Measurements from ENCODE around the gene GLRX. TPM values are rescaled to one million over a fixed set of nuclear protein-coding genes. Genes with fewer than 3 reads are reported as not detected.
"Not testable (repeated sequence)": the region's sequence is repeated elsewhere in the genome, so short reads cannot be mapped to it uniquely, and the experiment has no call there.

The GLRX gene
- total and polyA plus RNA-seq, 4 experiments from 2014 or later: 73.9 to 207 (median 140) TPM

DNA sequence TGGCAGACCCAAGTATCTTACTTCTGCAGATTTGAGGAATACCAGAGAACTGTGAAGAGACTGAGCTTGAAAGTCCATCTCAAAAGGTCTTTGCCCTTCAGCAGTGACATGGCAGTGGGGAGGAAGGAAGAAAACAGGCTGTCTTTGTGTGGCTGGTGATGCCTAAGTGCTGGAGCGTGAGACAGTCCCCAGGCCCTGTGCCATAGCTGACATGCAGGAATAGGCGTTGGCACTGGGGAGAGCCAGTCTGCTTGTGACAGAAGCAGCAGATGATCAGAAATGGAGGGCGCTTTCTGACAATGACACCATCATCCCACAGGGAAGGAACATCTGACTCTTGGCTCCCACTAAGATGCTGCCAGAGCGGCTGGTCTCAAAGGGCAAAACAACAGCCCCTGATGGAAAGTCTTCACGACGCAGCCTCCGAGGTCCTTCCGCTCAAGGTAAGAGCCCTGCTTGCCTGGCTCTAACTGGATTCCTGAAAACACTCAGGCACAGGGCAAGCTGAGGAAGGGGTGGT, 15.5 kb upstream of the GLRX start:
- intact Hi-C loops (cut with micrococcal nuclease): no loop called here
- no peak for DNase-seq
- H3K27me3 Mint-ChIP-seq: no peaks in the 10 kb centered on the region
- POLR2A ChIA-PET (ENCODE audit: partially characterized antibody): interaction anchor here (1.3 to 9.4 kb wide), 3 partner anchors 18 to 191 kb away, joined by 4 to 273 read pairs (median 92); partner anchors contain the start of genes GLRX and RFESD
- no peak overlapping the region for H3K4me3 Mint-ChIP-seq
- no peaks in the 10 kb centered on the region for H3K27me3 ChIP-seq (ENCODE audit: insufficient read depth, low read length)
- peaks cover 36% of the 10 kb centered on the region for H3K4me1 ChIP-seq (ENCODE audit: insufficient read depth, low read length)
- H3K9me3 ChIP-seq (ENCODE audit: control insufficient read depth in 1 of 2, low read length in 2 of 2): no peaks in the 10 kb centered on the region
- H3K4me1 Mint-ChIP-seq: peaks cover 28 to 62% (median 45%) of the 10 kb centered on the region in 4 donors
- H3K36me3 ChIP-seq (ENCODE audit: insufficient read depth, low read length): no peaks in the 10 kb centered on the region
- no peaks in the 10 kb centered on the region for H3K36me3 Mint-ChIP-seq
- CTCF ChIA-PET (ENCODE audit: partially characterized antibody): interaction anchor here (0.7 to 24.1 kb wide), 11 partner anchors 8 to 193 kb away, joined by 3 to 902 read pairs (median 6); partner anchors contain the start of genes GLRX and RFESD
- H3K9me3 Mint-ChIP-seq: no peaks in the 10 kb centered on the region
- H3K27ac ChIP-seq (ENCODE audit: low read depth, low read length): no peak overlapping the region
- H3K4me3 ChIP-seq (ENCODE audit: low read length in 2 of 2): no peak overlapping the region
- peak overlapping the region in 5 of 7 donors; percentile 0 to 95 (median 56) for H3K27ac Mint-ChIP-seq

DNA sequence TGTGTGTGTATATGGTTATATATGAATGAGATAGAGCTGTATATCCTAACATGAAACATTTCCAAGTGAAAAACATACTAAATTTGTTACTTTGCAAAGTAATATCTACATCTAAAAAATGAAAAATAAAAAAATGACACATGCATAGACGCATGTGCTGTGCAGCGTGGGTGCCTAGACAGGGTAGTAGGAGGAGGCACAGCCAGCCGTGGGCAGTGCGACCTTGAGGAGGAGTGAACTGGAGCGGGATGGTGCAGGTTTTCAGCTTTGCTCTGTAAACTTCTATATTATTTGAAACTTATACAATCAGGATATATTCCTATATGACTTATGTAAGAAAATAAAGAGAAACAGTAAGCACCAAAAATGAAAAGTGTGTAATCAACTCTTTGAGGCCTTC, 15.0 kb upstream of the GLRX start:
- Histone ChIP-seq H3K27ac (ENCODE audit: low read depth, low read length) (no peak overlapping the region), H3K9me3 (ENCODE audit: control insufficient read depth in 1 of 2, low read length in 2 of 2) (no peaks in the 10 kb centered on the region), H3K27me3 (ENCODE audit: insufficient read depth, low read length) (no peaks in the 10 kb centered on the region), H3K4me3 (ENCODE audit: low read length in 2 of 2) (no peak overlapping the region), H3K4me1 (ENCODE audit: insufficient read depth, low read length) (peaks cover 36% of the 10 kb centered on the region), H3K36me3 (ENCODE audit: insufficient read depth, low read length) (no peaks in the 10 kb centered on the region)
- ChIA-PET CTCF (ENCODE audit: partially characterized antibody) (interaction anchor here (0.7 to 24.1 kb wide), 10 partner anchors 9 to 192 kb away, joined by 3 to 902 read pairs (median 6); partner anchors contain the start of gene GLRX), POLR2A (ENCODE audit: partially characterized antibody) (interaction anchor here (1.3 to 9.4 kb wide), 3 partner anchors 17 to 190 kb away, joined by 4 to 273 read pairs (median 92); partner anchors contain the start of genes GLRX and RFESD)
- Mint-ChIP-seq H3K4me3 (no peak overlapping the region), H3K4me1 (peaks cover 27 to 62% (median 45%) of the 10 kb centered on the region in 4 donors), H3K9me3 (no peaks in the 10 kb centered on the region), H3K27ac (peak overlapping the region; percentile 0 to 95 (median 62)), H3K27me3 (no peaks in the 10 kb centered on the region), H3K36me3 (no peaks in the 10 kb centered on the region)
- DNase-seq: no peak
- intact Hi-C loops (cut with micrococcal nuclease): no loop called here

DNA sequence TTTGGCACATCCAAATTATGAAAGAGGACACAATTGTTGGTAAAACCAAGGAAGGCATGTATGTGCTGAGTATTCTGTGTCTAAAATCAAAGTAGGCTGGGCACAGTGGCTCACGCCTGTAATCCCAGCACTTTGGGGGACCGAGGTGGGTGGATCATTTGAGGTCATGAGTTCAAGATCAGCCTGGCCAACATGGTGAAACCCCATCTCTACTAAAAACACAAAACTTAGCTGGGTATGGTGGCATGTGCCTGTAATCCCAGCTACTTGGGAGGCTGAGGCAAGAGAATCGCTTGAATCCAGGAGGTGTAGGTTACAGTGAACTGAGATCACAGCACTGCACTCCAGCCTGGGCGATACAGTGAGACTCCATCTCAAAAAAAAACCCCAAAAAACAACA, 14.4 kb upstream of the GLRX start:
- H3K4me3 Mint-ChIP-seq: peak overlapping the region in 6 of 8 donors; percentile 52 to 98 (median 88)
- peak overlapping the region in 6 of 7 donors; percentile 78 to 95 (median 90) for H3K27ac Mint-ChIP-seq
- H3K4me3 ChIP-seq (ENCODE audit: low read length in 2 of 2); intact Hi-C loops (cut with micrococcal nuclease); H3K9me3 ChIP-seq (ENCODE audit: control insufficient read depth in 1 of 2, low read length in 2 of 2); H3K36me3 Mint-ChIP-seq; H3K27me3 Mint-ChIP-seq; H3K36me3 ChIP-seq (ENCODE audit: insufficient read depth, low read length); H3K9me3 Mint-ChIP-seq; H3K27me3 ChIP-seq (ENCODE audit: insufficient read depth, low read length); DNase-seq: not testable (repeated sequence)
- CTCF ChIA-PET (ENCODE audit: partially characterized antibody): interaction anchor here (0.9 to 24.1 kb wide), 10 partner anchors 10 to 498 kb away, joined by 3 to 902 read pairs (median 6); partner anchors contain the start of gene GLRX
- peaks cover 27 to 62% (median 46%) of the 10 kb centered on the region in 4 donors for H3K4me1 Mint-ChIP-seq
- Histone ChIP-seq H3K4me1 (ENCODE audit: insufficient read depth, low read length) (peaks cover 39% of the 10 kb centered on the region), H3K27ac (ENCODE audit: low read depth, low read length) (peak overlapping the region; percentile 5)
- POLR2A ChIA-PET (ENCODE audit: partially characterized antibody): interaction anchor here (0.9 to 9.4 kb wide), 5 partner anchors 9 to 125 kb away, joined by 3 to 273 read pairs (median 25); partner anchors contain the start of genes ELL2 and GLRX

DNA sequence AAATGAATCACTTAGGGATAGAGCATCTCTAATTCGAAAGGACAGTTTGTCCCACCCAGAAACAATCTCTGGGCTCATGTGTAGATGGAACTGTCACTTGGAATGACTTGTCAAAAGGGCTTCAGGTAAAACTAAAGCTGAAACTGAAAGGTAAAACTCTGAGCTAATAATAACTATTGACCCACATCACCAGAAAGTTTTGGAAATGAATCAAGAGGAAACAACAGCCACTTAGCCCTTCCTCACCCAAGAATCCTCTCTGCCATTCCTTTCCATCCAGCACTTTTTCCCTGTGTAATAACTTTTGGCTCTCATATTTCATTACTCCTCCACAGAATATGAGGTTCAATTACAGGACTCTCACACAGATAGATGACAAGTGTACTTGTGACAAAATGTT, 14.0 kb upstream of the GLRX start:
- Mint-ChIP-seq H3K9me3 (no peaks in the 10 kb centered on the region), H3K4me3 (peak overlapping the region; percentile 82 to 98 (median 89)), H3K27ac (peak overlapping the region; percentile 78 to 97 (median 92)), H3K36me3 (no peaks in the 10 kb centered on the region), H3K4me1 (peaks cover 27 to 67% (median 49%) of the 10 kb centered on the region in 4 donors), H3K27me3 (no peaks in the 10 kb centered on the region)
- Histone ChIP-seq H3K4me1 (ENCODE audit: insufficient read depth, low read length) (peaks cover 39% of the 10 kb centered on the region), H3K9me3 (ENCODE audit: control insufficient read depth in 1 of 2, low read length in 2 of 2) (no peaks in the 10 kb centered on the region), H3K27me3 (ENCODE audit: insufficient read depth, low read length) (no peaks in the 10 kb centered on the region), H3K36me3 (ENCODE audit: insufficient read depth, low read length) (no peaks in the 10 kb centered on the region), H3K27ac (ENCODE audit: low read depth, low read length) (peak overlapping the region; percentile 77), H3K4me3 (ENCODE audit: low read length in 2 of 2) (no peak overlapping the region)
- POLR2A ChIA-PET (ENCODE audit: partially characterized antibody): interaction anchor here (0.9 to 9.4 kb wide), 7 partner anchors 8 to 215 kb away, joined by 3 to 273 read pairs (median 7); partner anchors contain the start of genes ELL2, GLRX and RFESD
- DNase-seq: no peak
- CTCF ChIA-PET (ENCODE audit: partially characterized antibody): interaction anchor here (0.9 to 24.1 kb wide), 9 partner anchors 10 to 499 kb away, joined by 3 to 902 read pairs (median 6); partner anchors contain the start of gene GLRX
- intact Hi-C loops (cut with micrococcal nuclease): no loop called here

DNA sequence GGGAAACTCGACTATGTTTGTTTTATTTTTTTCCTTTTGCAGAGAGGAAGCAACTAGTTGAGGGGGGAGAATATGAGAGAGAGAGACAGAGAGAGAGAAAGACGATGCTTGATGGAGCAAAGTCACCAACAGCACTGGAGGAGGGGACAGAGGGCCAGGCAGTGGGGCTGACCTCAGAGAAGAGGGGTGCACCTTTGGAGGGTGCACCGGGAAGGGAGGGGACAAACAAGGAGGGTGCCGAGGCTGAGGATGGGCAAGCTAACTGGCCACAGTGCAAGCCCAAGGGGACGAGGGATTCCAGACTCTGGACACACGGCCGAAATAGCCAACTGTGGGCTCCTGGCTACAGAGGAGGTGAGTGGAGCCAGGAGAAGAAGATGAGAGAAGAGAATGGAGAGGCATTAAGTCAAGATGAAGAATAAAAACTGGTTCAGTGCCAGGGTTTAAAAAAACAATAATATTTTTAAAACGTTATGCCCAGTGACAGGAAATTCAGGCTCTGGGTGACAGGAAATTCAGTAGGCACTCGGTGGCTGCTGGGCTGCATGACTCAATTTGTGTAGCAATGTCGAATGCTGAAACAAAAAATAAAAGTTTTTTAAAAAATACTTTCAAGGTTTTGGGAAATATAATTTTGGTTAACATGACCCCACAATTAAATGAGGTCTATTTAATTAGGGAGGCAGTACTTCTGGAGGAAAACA, 13.3 kb upstream of the GLRX start:
- Mint-ChIP-seq H3K4me3 (peak overlapping the region; percentile 82 to 98 (median 89)), H3K27ac (peak overlapping the region; percentile 87 to 97 (median 93)), H3K27me3 (no peaks in the 10 kb centered on the region), H3K36me3 (no peaks in the 10 kb centered on the region), H3K4me1 (peaks cover 24 to 68% (median 49%) of the 10 kb centered on the region in 4 donors), H3K9me3 (no peaks in the 10 kb centered on the region)
- intact Hi-C loops (cut with micrococcal nuclease): loop anchor here (1.0 kb wide), 3 partner anchors 7 to 28 kb away; partner anchors contain the start of gene GLRX
- peak overlapping the region; percentile 77 for H3K27ac ChIP-seq (ENCODE audit: low read depth, low read length)
- H3K9me3 ChIP-seq (ENCODE audit: control insufficient read depth in 1 of 2, low read length in 2 of 2): no peaks in the 10 kb centered on the region
- peaks cover 39% of the 10 kb centered on the region for H3K4me1 ChIP-seq (ENCODE audit: insufficient read depth, low read length)
- no peaks in the 10 kb centered on the region for H3K36me3 ChIP-seq (ENCODE audit: insufficient read depth, low read length)
- POLR2A ChIA-PET (ENCODE audit: partially characterized antibody): interaction anchor here (0.9 to 9.4 kb wide), 10 partner anchors 8 to 827 kb away, joined by 3 to 273 read pairs (median 8); partner anchors contain the start of genes CAST, ELL2, GLRX and RFESD
- peak overlapping the region; percentile 43 to 78 for H3K4me3 ChIP-seq (ENCODE audit: low read length in 2 of 2)
- H3K27me3 ChIP-seq (ENCODE audit: insufficient read depth, low read length): no peaks in the 10 kb centered on the region
- peak; percentile 28 to 70 (median 33) for DNase-seq
- CTCF ChIA-PET (ENCODE audit: partially characterized antibody): interaction anchor here (0.9 to 24.1 kb wide), 11 partner anchors 8 to 972 kb away, joined by 3 to 902 read pairs (median 6); partner anchors contain the start of gene GLRX

DNA sequence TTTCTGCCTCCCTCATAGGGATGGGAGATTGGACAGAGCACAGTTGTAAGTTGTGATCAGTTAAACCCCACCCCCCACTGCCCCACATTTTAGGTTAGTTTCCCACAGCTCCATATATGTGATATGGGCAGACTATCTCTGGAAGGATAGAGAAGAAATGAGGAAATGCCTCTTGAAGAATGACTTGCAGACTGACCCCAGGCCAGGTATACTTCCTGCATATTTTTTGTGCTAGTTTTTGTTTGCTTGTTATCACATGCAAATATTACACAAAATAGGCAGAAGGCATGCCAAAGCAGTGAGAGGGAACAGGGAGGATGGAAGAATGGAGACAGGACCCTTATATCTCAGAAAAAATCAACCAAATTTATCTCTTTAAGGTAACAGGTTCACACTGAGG, 10.1 kb upstream of the GLRX start:
- intact Hi-C loops (cut with micrococcal nuclease): no loop called here

More for the DNA sequence above, 10.1 kb upstream of the GLRX start:
- no peaks in the 10 kb centered on the region for H3K9me3 ChIP-seq (ENCODE audit: control insufficient read depth in 1 of 2, low read length in 2 of 2)
- no peaks in the 10 kb centered on the region for H3K36me3 Mint-ChIP-seq
- no peaks in the 10 kb centered on the region for H3K36me3 ChIP-seq (ENCODE audit: insufficient read depth, low read length)
- H3K27ac Mint-ChIP-seq: peak overlapping the region in 3 of 7 donors; percentile 9 to 89 (median 46)
- ChIA-PET CTCF (ENCODE audit: partially characterized antibody) (interaction anchor here (1.1 to 2.9 kb wide), 5 partner anchors 11 to 186 kb away, joined by 4 to 17 read pairs (median 5); partner anchors contain the start of gene RFESD), POLR2A (ENCODE audit: partially characterized antibody) (interaction anchor here (0.9 to 2.5 kb wide), 2 partner anchors 10 to 12 kb away, joined by 3 to 25 read pairs; partner anchors contain the start of gene GLRX)
- H3K27me3 ChIP-seq (ENCODE audit: insufficient read depth, low read length): no peaks in the 10 kb centered on the region
- H3K27me3 Mint-ChIP-seq: no peaks in the 10 kb centered on the region
- no peak for DNase-seq
- H3K27ac ChIP-seq (ENCODE audit: low read depth, low read length): no peak overlapping the region
- peaks cover 26 to 64% (median 48%) of the 10 kb centered on the region in 4 donors for H3K4me1 Mint-ChIP-seq
- no peak overlapping the region for H3K4me3 ChIP-seq (ENCODE audit: low read length in 2 of 2)
- H3K4me3 Mint-ChIP-seq: peak overlapping the region; percentile 28 to 71 (median 53)
- H3K4me1 ChIP-seq (ENCODE audit: insufficient read depth, low read length): peaks cover 39% of the 10 kb centered on the region
- H3K9me3 Mint-ChIP-seq: no peaks in the 10 kb centered on the region

Measured in CD4-positive, alpha-beta memory T cell (primary cell).